Rectal smooth muscle tissue (tissue), 1 donor: ENCODE data around the gene TRIM22.
"Not testable (repeated sequence)": the region's sequence is repeated elsewhere in the genome, so short reads cannot be mapped to it uniquely, and the experiment has no call there.

Source experiments
- H3K27ac ChIP-seq: one replicate; pipeline ENCODE4 v1.7.0; 2013; ENCODE audit warnings: low read depth, low read length, inconsistent platforms
- H3K27me3 ChIP-seq: one replicate; pipeline ENCODE4 v1.7.0; 2013; ENCODE audit warnings: low read length; ENCODE audit not compliant: control insufficient read depth, insufficient read depth
- H3K36me3 ChIP-seq: one replicate; pipeline ENCODE4 v1.7.0; 2013; ENCODE audit warnings: low read length; ENCODE audit not compliant: control insufficient read depth, insufficient read depth
- H3K4me1 ChIP-seq: one replicate; pipeline ENCODE4 v1.7.0; 2013; ENCODE audit warnings: low read length; ENCODE audit not compliant: control insufficient read depth, insufficient read depth
- H3K4me3 ChIP-seq: one replicate; pipeline ENCODE4 v1.7.0; 2013; ENCODE audit warnings: low read length
- H3K9ac ChIP-seq: one replicate; pipeline ENCODE4 v1.7.0; 2013; ENCODE audit warnings: low read length

Gene TRIM22

GRCh38 chr11:5679811-5680210, 9.8 kb upstream of the TRIM22 start:
- Histone ChIP-seq H3K4me1 (peaks cover 4% of the 10 kb centered on the region), H3K27ac (no peak overlapping the region), H3K36me3 (peaks cover 12% of the 10 kb centered on the region), H3K9ac (no peak overlapping the region), H3K4me3 (no peak overlapping the region), H3K27me3 (no peaks in the 10 kb centered on the region)

- H3K27ac ChIP-seq, H3K4me1 ChIP-seq, H3K4me3 ChIP-seq, H3K36me3 ChIP-seq, H3K27me3 ChIP-seq, H3K9ac ChIP-seq: not testable (repeated sequence)
These were observed 6.6 kb upstream of the TRIM22 start for GRCh38 chr11:5682890-5683441.

- H3K36me3 ChIP-seq, H3K4me1 ChIP-seq, H3K9ac ChIP-seq, H3K27me3 ChIP-seq: not testable (repeated sequence)
- Histone ChIP-seq H3K27ac (peak overlapping the region; percentile 77), H3K4me3 (peak overlapping the region; percentile 69)
These were observed 6.0 kb upstream of the TRIM22 start for GRCh38 chr11:5683620-5684019.

GRCh38 chr11:5684036-5684645, 5.4 kb upstream of the TRIM22 start:
- Histone ChIP-seq H3K27ac (peak overlapping the region; percentile 77), H3K27me3 (no peaks in the 10 kb centered on the region), H3K4me1 (peaks cover 11% of the 10 kb centered on the region), H3K4me3 (peak overlapping the region; percentile 69), H3K36me3 (peaks cover 4% of the 10 kb centered on the region), H3K9ac (peak overlapping the region; percentile 20)

- H3K27ac ChIP-seq, result peak within 1 kb of the TSS; percentile 77
- peaks cover 1% of the 10 kb centered on the region for H3K36me3 ChIP-seq
- H3K27me3 ChIP-seq, result no peaks in the 10 kb centered on the region
- H3K4me3 ChIP-seq, result peak within 1 kb of the TSS; percentile 69
- H3K4me1 ChIP-seq, result peaks cover 14% of the 10 kb centered on the region
- H3K9ac ChIP-seq, result peak within 1 kb of the TSS; percentile 20
These were observed 4.8 kb upstream of the TRIM22 start, which contains the start of gene TRIM5 for GRCh38 chr11:5684646-5685362. Gene TRIM5, minus strand, starts transcription at chr11:5685074. Its CDS starts 4,897 bp downstream, at chr11:5680177.

GRCh38 chr11:5686426-5686825, 3.2 kb upstream of the TRIM22 start:
- no peaks in the 10 kb centered on the region for H3K36me3 ChIP-seq
- peaks cover 14% of the 10 kb centered on the region for H3K4me1 ChIP-seq
- H3K27me3 ChIP-seq, result no peaks in the 10 kb centered on the region
- no peak overlapping the region for H3K9ac ChIP-seq
- H3K4me3 ChIP-seq, result no peak overlapping the region
- no peak overlapping the region for H3K27ac ChIP-seq

GRCh38 chr11:5688482-5688881, 1.1 kb upstream of the TRIM22 start:
- Histone ChIP-seq H3K4me3 (no peak overlapping the region), H3K27ac (peak overlapping the region; percentile 84), H3K4me1 (peaks cover 14% of the 10 kb centered on the region), H3K27me3 (no peaks in the 10 kb centered on the region), H3K9ac (no peak overlapping the region), H3K36me3 (no peaks in the 10 kb centered on the region)

GRCh38 chr11:5690216-5690615, 626 bp downstream of the TRIM22 start:
- no peaks in the 10 kb centered on the region for H3K27me3 ChIP-seq
- peak overlapping the region; percentile 84 for H3K27ac ChIP-seq
- H3K4me1 ChIP-seq, result peaks cover 8% of the 10 kb centered on the region
- H3K4me3 ChIP-seq, result peak overlapping the region; percentile 59
- no peaks in the 10 kb centered on the region for H3K36me3 ChIP-seq
- no peak overlapping the region for H3K9ac ChIP-seq

GRCh38 chr11:5690736-5691135, 1.1 kb downstream of the TRIM22 start:
- Histone ChIP-seq H3K27me3 (no peaks in the 10 kb centered on the region), H3K27ac (peak overlapping the region; percentile 84), H3K4me3 (peak overlapping the region; percentile 59), H3K9ac (peak overlapping the region; percentile 13), H3K4me1 (peaks cover 7% of the 10 kb centered on the region), H3K36me3 (no peaks in the 10 kb centered on the region)

GRCh38 chr11:5691238-5691963, 1.8 kb downstream of the TRIM22 start:
- not testable (repeated sequence) for H3K36me3 ChIP-seq, H3K4me1 ChIP-seq, H3K27me3 ChIP-seq
- Histone ChIP-seq H3K4me3 (peak overlapping the region; percentile 59), H3K9ac (peak overlapping the region; percentile 13), H3K27ac (peak overlapping the region; percentile 84)

- Histone ChIP-seq H3K27ac (no peak overlapping the region), H3K36me3 (peaks cover 5% of the 10 kb centered on the region), H3K4me3 (no peak overlapping the region), H3K9ac (no peak overlapping the region), H3K27me3 (no peaks in the 10 kb centered on the region), H3K4me1 (peaks cover 7% of the 10 kb centered on the region)
These were observed 2.4 kb downstream of the TRIM22 start for GRCh38 chr11:5691964-5692361.

GRCh38 chr11:5694642-5695041, 5.1 kb downstream of the TRIM22 start:
- Histone ChIP-seq H3K9ac (no peak overlapping the region), H3K27me3 (no peaks in the 10 kb centered on the region), H3K27ac (no peak overlapping the region), H3K36me3 (peaks cover 11% of the 10 kb centered on the region), H3K4me1 (no peaks in the 10 kb centered on the region), H3K4me3 (no peak overlapping the region)
